Embryonic facial prominence (tissue), 1 donor: ENCODE results near the gene RIPOR2.

ENCODE experiments used
- DNase-seq: peaks from one replicate; pipeline ENCODE4 v3.0.0-alpha.2; 2016; ENCODE audit errors: extremely low spot score

RIPOR2 gene, protein sequence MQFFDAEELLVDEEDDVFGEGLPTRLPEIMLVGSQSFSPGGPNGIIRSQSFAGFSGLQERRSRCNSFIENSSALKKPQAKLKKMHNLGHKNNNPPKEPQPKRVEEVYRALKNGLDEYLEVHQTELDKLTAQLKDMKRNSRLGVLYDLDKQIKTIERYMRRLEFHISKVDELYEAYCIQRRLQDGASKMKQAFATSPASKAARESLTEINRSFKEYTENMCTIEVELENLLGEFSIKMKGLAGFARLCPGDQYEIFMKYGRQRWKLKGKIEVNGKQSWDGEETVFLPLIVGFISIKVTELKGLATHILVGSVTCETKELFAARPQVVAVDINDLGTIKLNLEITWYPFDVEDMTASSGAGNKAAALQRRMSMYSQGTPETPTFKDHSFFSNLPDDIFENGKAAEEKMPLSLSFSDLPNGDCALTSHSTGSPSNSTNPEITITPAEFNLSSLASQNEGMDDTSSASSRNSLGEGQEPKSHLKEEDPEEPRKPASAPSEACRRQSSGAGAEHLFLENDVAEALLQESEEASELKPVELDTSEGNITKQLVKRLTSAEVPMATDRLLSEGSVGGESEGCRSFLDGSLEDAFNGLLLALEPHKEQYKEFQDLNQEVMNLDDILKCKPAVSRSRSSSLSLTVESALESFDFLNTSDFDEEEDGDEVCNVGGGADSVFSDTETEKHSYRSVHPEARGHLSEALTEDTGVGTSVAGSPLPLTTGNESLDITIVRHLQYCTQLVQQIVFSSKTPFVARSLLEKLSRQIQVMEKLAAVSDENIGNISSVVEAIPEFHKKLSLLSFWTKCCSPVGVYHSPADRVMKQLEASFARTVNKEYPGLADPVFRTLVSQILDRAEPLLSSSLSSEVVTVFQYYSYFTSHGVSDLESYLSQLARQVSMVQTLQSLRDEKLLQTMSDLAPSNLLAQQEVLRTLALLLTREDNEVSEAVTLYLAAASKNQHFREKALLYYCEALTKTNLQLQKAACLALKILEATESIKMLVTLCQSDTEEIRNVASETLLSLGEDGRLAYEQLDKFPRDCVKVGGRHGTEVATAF

DNA sequence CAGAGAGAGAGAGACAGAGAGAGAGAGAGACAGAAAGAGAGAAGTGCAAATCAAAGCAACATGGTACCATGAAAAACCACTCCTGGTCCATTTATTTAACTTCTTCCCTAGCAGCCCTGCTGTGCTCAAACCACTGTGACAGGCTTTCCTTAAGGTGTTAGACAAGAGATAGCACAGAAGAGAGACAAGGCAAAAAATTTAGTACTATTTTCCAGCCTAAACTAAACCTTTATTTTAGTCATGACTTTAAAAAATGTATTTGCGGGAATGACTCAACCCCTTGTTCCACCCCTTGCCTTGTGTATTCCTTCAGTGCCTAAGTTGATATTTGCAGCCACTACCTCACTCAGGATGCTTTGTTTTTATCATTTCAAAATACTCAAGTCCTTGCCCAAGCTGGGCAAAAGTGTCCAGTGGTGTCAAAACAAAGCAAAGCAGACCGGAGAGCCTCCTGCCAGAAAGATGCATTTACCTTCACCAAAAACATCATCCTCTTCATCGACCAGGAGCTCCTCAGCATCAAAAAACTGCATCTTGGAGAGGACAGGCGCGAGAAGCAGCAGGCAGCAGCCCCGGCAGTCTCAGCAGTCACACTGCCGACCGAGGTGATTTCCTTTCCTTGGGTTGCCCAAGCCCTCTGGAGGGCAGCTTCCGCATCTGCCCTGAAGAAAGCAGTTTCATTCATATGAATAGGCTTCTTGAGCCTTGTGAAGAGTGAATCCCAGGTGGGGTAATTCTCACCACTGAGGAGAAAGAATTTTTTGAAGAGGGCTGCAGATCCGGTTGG is at the start of gene RIPOR2:
TSS of gene RIPOR2 (minus strand) at position 595 of the 787 bp plus-strand sequence. CDS start at position 533, 62 bp downstream.
- no peak for DNase-seq

DNA sequence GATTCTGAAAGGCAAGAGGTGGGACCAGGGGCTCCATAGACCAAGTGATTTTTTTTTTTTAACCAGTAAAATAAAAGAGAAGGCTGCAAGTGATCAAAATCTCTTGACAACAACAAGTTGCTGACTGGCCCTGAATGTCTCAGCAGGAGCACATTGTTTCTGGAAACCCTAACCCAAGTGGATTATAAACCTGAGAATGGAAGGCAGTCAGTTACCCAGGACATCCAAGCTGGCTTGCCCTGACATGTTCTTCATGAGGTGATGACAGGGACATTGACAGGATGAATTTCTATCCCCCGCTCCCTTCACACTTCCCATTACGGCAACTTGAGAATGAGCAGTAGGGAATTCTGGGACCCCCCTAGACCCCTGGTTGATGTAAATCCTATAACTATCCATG is 49.6 kb upstream of the RIPOR2 start:
- no peak for DNase-seq

DNA sequence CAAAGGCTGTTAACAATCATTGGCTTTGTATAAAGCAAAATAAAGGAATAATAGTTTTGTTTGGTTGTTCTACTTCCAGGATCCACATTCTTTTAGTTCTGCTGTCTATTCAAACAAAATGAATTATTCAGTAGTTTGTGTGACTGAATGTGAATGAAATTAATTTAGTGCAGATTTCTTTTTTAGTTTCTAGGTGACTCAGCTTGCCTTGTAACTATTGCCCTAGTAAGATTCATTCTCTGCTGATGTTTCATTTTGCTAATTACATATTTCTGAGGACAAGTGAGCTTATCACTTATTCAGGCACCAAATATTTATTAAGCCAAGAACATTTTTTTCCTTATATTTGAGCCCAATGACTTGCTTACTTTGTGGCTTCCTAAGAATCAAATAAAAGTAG is 46.5 kb upstream of the RIPOR2 start:
- DNase-seq: peak; percentile 26

DNA sequence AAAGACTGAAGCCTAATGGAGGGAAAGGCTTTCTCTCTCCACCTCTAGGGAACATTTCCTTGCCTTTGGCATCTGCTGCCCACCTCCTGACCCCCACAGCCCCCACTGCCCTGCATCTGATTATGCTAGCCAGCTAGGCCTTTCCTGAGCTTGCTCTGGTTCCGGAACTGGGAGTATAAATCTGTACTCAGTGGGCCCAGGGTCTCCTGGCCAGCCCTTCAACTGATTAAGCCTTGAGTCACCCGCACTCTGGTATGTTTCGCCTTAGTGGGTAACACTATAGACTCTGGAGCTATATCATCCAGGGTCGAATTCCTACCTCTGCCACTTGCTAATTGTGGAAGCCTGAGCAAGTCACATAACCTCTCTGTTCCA is 45.6 kb upstream of the RIPOR2 start:
- no peak for DNase-seq

DNA sequence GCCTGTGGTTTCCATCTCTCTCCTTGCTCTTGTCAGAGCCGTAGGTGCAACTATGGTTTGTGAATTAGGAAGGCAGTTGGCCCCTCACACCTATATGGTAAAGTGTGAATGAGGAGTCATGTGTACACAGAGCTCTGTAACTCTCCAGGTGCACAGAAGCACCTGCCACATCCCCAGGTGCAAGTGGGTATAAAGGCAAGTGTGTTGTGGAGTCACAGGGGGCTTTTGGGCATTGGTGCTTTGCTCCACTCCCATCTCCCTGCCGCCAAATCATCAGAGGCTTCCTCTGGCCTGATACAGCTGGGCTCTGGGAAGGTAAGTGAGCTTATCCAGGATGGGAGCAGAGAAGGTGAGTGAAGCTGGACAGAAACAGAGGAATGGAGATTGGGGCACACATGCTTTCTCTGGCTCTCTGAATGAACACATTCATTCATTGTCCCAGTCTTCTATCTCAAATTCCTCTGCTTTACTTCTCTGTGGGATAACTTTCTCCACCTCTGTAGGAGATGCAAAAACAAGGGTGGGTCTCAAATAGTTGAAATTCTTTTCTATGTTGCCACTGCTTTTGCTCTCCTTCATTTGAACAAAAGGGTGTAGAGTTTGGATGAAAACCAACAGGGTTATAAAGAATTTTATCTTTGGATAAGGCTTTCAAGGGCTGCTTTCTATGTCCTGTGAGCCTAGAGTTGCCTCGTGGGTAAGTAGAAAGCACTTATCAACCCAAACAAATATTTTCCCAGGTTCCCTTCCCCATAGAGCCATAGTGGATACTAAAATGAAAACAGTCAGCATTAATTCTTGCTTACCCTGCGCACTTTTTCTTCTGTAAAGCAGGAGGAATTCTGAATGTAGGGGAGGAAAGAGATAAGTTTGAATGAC is 45.0 kb upstream of the RIPOR2 start:
- DNase-seq: no peak

DNA sequence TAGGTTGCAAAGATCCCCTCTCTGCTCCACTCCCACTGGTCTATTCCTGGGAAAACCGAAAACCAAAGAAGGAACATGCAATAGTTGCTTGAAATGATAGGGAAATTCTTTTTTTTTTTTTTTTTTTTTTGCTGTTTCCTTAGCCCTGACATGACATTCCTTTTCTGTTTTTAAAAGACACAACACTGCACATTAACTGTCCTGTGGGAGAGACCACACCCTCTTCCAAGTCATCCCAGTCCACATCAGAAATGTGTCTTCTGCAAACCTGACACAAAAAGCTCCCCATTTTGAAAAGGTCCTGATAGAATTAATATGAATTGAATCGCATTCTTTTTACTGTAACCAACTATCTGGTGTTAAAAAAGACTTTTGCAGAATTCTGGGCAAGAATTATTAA is 43.4 kb upstream of the RIPOR2 start:
- DNase-seq: no peak

DNA sequence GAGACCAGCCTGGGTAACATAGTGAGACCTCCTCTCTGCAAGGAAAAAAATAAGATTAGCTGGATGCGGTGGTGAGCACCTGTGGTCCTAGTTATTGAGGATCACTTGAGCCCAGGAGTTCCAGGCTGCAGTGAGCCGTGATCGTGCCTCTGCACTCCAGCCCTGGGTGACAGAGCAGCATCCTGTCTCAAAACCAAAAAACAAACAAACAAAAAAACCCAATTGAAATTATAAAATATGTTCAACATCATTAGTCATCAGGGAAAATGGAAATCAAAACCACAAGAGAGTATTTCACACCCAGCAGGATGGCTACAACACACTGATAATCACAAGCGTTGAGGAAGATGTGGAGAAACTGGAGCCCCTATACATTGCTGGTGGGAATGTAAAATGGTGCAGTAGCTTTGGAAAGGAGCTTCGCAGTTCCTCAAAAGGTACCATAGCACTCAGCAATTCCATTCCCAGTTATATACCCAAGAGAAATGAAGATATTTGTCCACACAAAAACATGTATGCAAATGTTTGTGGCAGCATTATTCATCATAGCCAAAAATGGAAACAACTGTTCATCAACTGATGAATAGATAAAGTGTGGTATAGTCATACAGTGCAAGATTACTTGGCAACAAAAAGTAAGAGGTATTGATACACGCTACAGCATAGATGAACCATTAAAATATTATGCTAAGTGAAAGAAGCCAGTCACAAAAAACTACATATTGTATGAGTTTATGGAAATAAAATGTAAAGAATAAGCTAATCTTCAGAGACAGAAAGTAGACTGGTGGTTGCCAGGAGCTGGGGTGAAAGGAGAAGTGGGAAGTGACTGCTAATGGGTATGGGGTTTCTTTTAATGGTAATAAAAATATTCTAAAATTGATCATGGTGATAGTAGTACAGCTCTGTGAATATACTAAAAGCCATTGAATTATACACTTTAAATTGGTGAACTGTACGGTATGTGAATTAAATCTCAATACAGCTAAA is 38.7 kb upstream of the RIPOR2 start:
- no peak for DNase-seq

DNA sequence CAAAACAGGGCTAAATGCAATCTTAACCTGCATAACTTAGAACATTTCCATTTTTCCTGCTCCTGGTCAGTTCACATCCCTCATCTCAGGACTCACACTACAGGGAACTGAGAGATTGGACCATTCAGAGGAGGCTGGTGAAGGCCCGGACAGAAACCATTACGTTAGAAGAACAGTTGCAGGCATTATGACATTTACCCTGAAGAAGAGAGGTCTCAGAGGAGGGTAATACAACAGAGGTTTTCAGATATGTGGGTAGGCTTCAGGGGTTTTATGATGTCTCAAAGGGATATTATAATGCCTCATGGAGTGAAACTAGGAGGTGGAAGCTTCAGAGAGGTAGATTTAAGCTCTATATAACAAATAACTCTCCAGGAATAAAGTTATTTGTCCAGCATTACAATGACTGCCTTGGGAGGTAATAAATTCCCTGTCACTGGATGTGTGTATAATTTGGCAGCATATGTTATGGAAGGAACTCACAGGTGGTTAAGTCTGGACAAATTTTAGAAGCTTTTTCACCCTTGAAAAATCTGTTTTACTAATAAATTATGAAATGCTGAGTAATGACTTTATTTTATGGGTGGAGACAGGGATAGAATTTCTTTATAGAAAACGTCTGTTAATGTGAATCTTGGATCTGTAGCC is 36.7 kb upstream of the RIPOR2 start:
- DNase-seq: no peak

DNA sequence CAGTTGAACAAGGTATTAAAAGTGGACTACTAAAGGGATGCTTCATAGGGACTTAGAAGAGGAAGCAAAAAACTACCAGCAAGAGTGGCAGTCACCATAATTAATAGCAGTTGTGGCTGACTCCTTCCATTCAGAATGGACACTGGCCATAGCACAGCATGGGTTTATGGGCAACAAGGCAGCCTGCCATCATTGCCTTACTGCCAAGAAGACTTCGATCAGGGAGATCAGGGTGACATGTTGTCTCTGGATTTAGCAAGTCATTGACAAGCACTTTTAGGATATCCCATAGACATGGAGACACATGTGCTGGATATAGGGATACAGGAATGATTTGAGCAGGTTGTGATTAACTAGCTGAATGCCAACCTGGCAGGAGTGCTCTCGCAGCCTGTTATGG is 35.3 kb upstream of the RIPOR2 start:
- no peak for DNase-seq

DNA sequence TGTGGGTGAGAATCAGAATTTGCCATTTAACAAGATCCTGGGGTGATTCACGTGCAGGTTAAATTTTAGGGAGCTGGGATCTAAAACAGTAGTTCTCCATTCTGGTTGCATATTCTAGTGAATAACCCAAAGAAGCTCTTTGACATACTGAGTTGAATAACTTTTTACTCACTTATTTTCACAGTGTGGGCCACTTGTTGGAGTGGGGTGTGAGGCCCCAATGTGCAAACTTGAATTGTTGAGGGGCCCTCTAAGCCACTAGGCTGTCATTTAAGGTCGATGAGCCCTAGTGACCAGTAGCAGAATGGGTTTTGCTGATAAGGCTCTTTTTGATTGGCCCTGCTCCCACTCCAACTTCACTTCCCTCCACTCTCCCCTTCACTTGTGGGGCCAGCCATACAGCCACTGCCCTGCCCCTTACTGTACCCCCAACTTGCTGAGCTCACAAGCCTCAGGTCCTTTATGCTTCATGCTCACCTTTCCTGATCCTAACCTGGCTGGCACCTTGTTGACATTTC is 33.6 kb upstream of the RIPOR2 start:
- no peak for DNase-seq

DNA sequence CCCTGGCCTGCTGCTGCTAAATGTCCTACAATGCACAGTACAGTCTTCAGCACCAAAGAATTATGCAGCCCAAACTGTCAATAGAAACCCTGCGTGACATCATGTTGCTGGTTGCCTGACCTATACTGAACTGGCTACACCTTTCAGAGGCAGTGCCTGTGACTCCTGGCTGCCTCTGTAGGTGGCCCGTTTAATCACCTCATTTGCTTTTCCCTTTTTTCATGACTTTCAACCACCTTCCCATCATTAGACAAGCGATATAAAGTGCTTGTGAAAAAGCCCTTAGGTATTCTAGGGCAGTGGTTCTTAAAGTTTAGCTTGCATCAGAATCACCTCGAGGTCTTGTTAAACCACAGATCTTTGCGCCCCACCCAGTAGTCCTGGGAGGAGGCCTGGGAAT is 33.0 kb upstream of the RIPOR2 start:
- no peak for DNase-seq

DNA sequence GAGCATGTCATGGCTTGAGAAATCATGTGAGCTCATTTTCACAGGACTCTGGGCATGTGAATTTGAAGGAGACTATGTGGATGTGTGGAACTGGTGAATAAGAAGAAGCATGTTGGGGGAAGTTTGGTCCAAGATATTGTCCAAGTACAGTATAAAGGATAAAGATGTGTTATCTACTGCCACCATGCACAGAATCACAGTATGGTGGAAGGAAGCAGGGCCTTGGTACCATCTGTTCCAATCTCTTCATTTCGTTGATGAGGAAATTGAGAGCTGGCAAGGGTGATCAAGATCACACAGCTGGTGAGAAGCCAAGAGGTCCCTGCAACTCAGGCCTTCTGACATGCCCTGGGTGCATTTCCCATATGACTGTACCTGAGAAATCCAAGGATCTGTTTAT is 31.5 kb upstream of the RIPOR2 start:
- no peak for DNase-seq

DNA sequence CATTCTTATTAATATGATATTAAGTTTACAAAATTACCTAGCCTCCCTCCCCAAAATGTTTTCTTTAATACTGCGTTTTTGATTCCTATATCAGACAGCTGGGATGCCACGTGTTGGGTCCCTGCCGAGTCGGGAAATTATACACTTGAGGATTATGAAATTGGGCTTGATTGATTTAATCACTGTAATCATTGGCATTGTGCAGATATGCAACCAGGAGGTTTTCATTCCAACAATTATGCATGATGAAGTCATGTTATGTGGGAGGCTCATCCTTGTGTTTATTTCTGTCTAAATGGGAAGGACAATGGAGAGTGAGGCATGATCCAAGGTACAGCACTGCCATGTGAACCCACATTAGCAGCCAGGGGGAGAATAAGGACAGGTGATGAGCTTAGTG is 30.6 kb upstream of the RIPOR2 start:
- DNase-seq: no peak

DNA sequence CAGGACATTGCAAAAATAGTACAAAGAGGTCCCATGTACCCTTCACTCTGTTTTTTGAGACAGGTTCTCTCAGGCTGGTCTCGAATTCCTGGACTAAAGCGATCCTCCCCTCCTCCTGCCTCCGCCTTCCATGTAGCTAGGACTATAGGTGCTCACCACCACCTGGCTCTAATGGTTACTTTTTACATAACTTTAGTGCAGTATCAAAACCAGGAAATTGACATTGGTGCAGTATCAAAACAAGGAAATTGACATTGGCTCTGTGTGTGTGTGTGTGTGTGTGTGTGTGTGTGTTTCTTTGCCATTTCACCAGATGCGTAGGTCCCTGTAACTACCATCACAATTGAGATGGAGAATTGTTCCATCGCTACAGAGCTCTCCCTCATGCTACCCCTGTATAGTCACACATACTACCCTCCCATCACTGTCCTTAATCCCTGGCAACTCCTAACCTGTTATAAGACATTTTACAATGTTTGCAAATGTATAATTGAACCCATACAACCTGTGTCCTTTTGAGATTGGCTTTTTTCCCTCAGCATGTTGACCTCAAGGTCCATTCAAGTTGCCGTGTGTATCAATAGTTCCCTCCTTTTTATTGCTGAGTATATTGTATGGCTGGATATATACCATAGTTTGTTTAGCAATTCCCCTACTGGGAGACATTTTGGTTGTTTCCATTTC is 28.3 kb upstream of the RIPOR2 start:
- no peak for DNase-seq

DNA sequence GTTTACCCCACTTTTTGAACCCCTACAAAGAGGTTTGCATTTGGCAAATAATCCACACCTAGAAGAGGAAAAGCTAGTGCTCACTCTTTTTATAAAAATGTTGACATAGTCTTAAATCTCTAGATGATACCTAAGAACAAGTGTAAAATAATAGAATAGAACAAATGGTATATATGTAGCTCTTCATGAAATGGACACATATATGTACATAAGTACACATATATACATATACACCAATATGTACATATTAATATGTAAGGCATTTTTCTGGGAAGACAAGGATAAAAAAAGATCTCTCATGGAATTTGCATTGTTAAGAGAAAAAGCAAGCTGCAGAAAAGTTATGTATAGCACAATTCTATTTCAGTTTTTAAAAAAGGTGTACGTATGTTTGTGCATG is 27.6 kb upstream of the RIPOR2 start:
- DNase-seq: no peak

DNA sequence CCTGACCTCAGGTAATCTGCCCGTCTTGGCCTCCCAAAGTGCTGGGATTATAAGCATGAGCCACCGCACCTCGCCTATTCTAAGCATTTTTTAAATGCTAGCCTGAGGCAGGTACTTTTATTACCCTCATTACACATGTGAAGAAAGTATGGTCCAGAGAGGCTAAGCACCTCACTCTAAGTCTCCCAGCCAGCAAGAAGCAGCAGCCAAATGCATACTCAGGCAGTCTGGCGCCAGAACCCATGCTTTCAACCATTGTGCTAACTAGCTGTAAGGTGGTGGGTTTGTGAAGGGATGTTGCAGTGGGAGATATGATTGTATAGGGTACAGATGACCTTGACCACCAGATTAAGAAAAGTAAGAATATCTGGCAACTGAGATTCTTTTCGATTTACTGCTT is 26.1 kb upstream of the RIPOR2 start:
- no peak for DNase-seq

DNA sequence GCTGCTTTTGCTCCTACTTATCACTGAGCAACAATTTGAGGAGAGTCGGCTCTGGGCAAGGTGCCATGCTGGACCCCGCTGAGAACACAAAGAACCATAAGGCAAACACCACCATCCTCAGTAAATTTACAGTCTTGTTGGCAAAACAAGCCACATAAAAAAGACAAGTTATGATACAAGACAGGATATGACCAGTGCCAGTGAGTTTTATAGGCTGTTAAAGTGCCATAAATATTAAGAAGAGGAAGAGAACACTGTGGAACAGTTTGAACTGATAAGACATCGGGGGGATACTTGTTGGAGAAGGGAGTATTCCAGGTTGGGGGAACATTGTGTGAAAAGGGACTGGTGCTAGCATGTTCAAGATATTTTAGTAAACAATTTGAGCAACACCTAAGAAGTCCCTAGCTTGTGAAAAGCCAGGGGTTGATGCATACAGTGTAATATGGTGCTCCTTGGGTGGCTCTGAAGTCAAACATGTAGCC is 25.3 kb upstream of the RIPOR2 start:
- no peak for DNase-seq

DNA sequence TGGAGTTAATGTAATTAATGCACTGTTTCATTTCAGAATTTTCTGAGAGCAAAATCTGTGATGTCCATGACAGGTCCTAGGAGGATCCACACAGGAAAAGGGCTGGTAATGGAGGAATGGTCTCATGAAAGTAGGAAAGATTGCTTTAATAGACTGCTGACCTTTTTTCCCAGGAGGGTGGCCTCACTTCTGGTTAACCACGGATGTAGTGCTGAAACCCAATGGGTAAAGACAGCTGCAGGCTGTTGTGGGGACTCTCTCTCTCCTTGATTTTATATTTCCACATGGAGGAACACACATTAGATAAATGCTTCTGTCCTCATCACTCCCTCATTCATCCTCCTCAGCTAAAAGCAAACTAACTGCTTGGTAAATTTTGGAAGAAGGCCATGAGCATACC is 23.6 kb upstream of the RIPOR2 start:
- no peak for DNase-seq
